ENCODE results near the gene QRICH2.

- TF ChIP-seq CTCF (IDR thresholded peaks at IDR 0.05; ENCODE audit: insufficient read depth, low read length, poor library complexity, severe bottlenecking) (no peak), EZH2phosphoT487 (conservative IDR thresholded peaks at IDR 0.05; ENCODE audit: low read length) (no peak)
Observed at GRCh38 chr17:76293106-76293505, 15.0 kb downstream of the QRICH2 start.
